ENCODE results near the gene PDHB. TPM values are rescaled to one million over a fixed set of nuclear protein-coding genes. Genes with fewer than 3 reads are reported as not detected.
A peak's percentile ranks its signal among the peaks of the same experiment; 100 is the strongest.

PDHB gene
- total and polyA plus RNA-seq, 4 donors, result 47.8 to 92.1 (median 60.6) TPM

DNA sequence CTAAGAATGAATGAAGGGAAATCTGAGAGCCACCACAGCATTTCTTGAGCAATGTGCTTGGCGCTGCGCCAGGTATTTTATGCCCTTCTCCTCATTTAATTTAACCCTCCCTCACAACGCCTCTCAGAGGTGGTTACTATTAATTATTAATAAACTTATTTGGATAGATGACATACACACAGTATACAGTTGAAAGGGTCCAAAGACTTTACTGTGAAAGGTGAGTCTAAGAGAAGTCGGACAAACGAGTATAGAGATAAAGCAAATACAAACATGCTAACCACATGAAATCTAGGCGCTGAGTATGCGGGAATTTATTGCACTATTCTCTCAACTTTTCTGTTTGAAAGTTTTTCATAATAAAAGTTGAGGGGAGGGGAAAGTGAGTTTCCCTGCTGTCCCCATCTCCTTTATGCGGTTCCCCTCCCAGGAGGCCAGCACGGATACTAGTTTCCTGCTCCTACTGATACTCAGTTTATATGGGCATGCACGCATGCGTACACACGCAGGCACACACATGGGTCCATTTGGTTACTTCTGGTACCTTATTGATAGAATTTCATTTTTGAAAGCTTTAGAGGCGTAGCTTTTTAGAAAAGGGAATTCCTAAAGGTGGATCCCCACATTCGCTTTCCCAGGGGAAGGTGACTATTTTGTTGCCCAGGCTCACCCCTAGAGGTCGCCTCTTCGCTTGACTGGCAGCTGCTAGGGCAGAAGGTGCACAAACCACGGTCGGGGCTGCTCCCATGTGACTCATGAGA lies 29.7 kb upstream of the PDHB start (continued):
- TF ChIP-seq, protein P1, sequence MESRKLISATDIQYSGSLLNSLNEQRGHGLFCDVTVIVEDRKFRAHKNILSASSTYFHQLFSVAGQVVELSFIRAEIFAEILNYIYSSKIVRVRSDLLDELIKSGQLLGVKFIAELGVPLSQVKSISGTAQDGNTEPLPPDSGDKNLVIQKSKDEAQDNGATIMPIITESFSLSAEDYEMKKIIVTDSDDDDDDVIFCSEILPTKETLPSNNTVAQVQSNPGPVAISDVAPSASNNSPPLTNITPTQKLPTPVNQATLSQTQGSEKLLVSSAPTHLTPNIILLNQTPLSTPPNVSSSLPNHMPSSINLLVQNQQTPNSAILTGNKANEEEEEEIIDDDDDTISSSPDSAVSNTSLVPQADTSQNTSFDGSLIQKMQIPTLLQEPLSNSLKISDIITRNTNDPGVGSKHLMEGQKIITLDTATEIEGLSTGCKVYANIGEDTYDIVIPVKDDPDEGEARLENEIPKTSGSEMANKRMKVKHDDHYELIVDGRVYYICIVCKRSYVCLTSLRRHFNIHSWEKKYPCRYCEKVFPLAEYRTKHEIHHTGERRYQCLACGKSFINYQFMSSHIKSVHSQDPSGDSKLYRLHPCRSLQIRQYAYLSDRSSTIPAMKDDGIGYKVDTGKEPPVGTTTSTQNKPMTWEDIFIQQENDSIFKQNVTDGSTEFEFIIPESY (IDR thresholded peaks at IDR 0.05), result no peak
- no peak for TF ChIP-seq FOXA2 (IDR thresholded peaks at IDR 0.05)
- TF ChIP-seq JUND (IDR thresholded peaks at IDR 0.05), result no peak
- TF ChIP-seq HNF4G (IDR thresholded peaks at IDR 0.05), result no peak
- peak; percentile 16 for TF ChIP-seq YY1 (IDR thresholded peaks at IDR 0.05)
- no peak for TF ChIP-seq FOXA1 (IDR thresholded peaks at IDR 0.05)
- TF ChIP-seq, protein P2, sequence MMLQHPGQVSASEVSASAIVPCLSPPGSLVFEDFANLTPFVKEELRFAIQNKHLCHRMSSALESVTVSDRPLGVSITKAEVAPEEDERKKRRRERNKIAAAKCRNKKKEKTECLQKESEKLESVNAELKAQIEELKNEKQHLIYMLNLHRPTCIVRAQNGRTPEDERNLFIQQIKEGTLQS (IDR thresholded peaks at IDR 0.05), result no peak
- no peak for TF ChIP-seq TAF1 (conservative IDR thresholded peaks at IDR 0.05)
- no peak for TF ChIP-seq EGR1 (IDR thresholded peaks at IDR 0.05; ENCODE audit: low read depth in 2 of 2)
- TF ChIP-seq RAD21 (IDR thresholded peaks at IDR 0.05), result peak; percentile 88 to 90
- peak; percentile 15 for TF ChIP-seq SP1 (IDR thresholded peaks at IDR 0.05)
- TF ChIP-seq HNF4A (conservative IDR thresholded peaks at IDR 0.05), result peak in 1 of 2 donors; percentile 25

DNA sequence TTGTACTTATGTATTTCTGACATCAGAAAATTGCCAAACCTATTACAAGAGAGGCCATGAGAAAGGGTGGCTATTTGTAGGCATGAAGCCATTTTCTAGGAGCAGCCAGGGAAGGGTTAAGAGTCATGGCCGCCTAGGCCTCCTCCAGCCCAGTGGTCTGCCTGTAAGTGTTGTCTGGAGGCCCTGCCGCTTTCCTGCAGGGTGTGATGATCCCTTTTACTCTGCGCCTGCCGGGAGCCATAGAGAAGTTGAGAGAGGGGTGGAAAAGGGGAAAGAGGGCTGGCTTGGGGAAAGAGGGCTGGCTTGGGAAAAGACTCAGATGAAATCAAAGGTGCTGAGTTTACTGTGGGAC lies 29.2 kb upstream of the PDHB start:
- Histone ChIP-seq H3K9me3 (ENCODE audit: control insufficient read depth in 4 of 4, low read length in 3 of 4) (no peaks in the 10 kb centered on the region), H3K4me3 (ENCODE audit: low read depth in 1 of 3, low read length in 3 of 3) (no peak overlapping the region), H3K9ac (ENCODE audit: low read depth in 1 of 2, low read length in 2 of 2) (peak overlapping the region in 1 of 2 donors; percentile 55), H3K36me3 (ENCODE audit: control insufficient read depth in 4 of 4, insufficient read depth in 3 of 4, low read depth in 1 of 4, low read length in 3 of 4) (no peaks in the 10 kb centered on the region), H3K27ac (ENCODE audit: low read depth in 1 of 2, low read length in 2 of 2) (no peak overlapping the region), H3K27me3 (ENCODE audit: control insufficient read depth in 4 of 4, insufficient read depth in 4 of 4, low read length in 3 of 4) (no peaks in the 10 kb centered on the region), H3K4me1 (ENCODE audit: control insufficient read depth in 4 of 4, insufficient read depth in 4 of 4, low read length in 3 of 4) (peaks cover 0 to 14% (median 11%) of the 10 kb centered on the region in 4 donors)
- DNase-seq (ENCODE audit: low spot score), result no peak
- 74% methylated on average over 4 of the region's 4 CpGs for WGBS
- TF ChIP-seq TAF1 (conservative IDR thresholded peaks at IDR 0.05) (no peak), RAD21 (IDR thresholded peaks at IDR 0.05) (no peak), SP1 (IDR thresholded peaks at IDR 0.05) (no peak), EGR1 (IDR thresholded peaks at IDR 0.05; ENCODE audit: low read depth in 2 of 2) (no peak), HNF4A (conservative IDR thresholded peaks at IDR 0.05) (no peak), GABPA (IDR thresholded peaks at IDR 0.05 in 1 of 2, conservative IDR thresholded peaks at IDR 0.05 in 1 of 2) (no peak), NR2F2 (IDR thresholded peaks at IDR 0.05) (no peak), FOXA2 (IDR thresholded peaks at IDR 0.05) (no peak), FOXA1 (IDR thresholded peaks at IDR 0.05) (no peak), RXRA (IDR thresholded peaks at IDR 0.05) (no peak), YY1 (IDR thresholded peaks at IDR 0.05) (no peak)
- TF ChIP-seq, protein P1 (IDR thresholded peaks at IDR 0.05), result no peak
- TF ChIP-seq, protein P3, sequence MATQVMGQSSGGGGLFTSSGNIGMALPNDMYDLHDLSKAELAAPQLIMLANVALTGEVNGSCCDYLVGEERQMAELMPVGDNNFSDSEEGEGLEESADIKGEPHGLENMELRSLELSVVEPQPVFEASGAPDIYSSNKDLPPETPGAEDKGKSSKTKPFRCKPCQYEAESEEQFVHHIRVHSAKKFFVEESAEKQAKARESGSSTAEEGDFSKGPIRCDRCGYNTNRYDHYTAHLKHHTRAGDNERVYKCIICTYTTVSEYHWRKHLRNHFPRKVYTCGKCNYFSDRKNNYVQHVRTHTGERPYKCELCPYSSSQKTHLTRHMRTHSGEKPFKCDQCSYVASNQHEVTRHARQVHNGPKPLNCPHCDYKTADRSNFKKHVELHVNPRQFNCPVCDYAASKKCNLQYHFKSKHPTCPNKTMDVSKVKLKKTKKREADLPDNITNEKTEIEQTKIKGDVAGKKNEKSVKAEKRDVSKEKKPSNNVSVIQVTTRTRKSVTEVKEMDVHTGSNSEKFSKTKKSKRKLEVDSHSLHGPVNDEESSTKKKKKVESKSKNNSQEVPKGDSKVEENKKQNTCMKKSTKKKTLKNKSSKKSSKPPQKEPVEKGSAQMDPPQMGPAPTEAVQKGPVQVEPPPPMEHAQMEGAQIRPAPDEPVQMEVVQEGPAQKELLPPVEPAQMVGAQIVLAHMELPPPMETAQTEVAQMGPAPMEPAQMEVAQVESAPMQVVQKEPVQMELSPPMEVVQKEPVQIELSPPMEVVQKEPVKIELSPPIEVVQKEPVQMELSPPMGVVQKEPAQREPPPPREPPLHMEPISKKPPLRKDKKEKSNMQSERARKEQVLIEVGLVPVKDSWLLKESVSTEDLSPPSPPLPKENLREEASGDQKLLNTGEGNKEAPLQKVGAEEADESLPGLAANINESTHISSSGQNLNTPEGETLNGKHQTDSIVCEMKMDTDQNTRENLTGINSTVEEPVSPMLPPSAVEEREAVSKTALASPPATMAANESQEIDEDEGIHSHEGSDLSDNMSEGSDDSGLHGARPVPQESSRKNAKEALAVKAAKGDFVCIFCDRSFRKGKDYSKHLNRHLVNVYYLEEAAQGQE (IDR thresholded peaks at IDR 0.05), result no peak
- TF ChIP-seq, protein P2 (IDR thresholded peaks at IDR 0.05), result no peak
- TF ChIP-seq, protein P4, sequence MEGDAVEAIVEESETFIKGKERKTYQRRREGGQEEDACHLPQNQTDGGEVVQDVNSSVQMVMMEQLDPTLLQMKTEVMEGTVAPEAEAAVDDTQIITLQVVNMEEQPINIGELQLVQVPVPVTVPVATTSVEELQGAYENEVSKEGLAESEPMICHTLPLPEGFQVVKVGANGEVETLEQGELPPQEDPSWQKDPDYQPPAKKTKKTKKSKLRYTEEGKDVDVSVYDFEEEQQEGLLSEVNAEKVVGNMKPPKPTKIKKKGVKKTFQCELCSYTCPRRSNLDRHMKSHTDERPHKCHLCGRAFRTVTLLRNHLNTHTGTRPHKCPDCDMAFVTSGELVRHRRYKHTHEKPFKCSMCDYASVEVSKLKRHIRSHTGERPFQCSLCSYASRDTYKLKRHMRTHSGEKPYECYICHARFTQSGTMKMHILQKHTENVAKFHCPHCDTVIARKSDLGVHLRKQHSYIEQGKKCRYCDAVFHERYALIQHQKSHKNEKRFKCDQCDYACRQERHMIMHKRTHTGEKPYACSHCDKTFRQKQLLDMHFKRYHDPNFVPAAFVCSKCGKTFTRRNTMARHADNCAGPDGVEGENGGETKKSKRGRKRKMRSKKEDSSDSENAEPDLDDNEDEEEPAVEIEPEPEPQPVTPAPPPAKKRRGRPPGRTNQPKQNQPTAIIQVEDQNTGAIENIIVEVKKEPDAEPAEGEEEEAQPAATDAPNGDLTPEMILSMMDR (IDR thresholded peaks at IDR 0.05; ENCODE audit: low read depth, low read length, missing input control), result no peak
- TF ChIP-seq, protein P5, sequence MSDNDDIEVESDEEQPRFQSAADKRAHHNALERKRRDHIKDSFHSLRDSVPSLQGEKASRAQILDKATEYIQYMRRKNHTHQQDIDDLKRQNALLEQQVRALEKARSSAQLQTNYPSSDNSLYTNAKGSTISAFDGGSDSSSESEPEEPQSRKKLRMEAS (IDR thresholded peaks at IDR 0.05), result no peak

All from liver (tissue), 9 donors.